Left ventricle myocardium superior (tissue), 1 donor: ENCODE results near the gene TPCN1. TPM values are rescaled to one million over a fixed set of nuclear protein-coding genes. Genes with fewer than 3 reads are reported as not detected.
A peak's percentile ranks its signal among the peaks of the same experiment; 100 is the strongest.

ENCODE experiments used
- ATAC-seq: fragments of 200-7000 bp; cut with Tn5 transposase; one replicate; pipeline ENCODE4 v1.9.1; 2020; ENCODE audit warnings: mild to moderate bottlenecking, moderate library complexity
- DNase-seq: peaks from one replicate; pipeline ENCODE4 v3.0.0-alpha.2; 2020
- intact Hi-C: fragments of 100-400 bp; cut with micrococcal nuclease; formaldehyde crosslinking; loops from one replicate; pipeline ENCODE4 v1.11.0; 2022
- long read RNA-seq: library from polyadenylated mRNA; unstranded; transcript quantifications from one replicate; pipeline ENCODE4 v2.0.0, GENCODE V29; 2021
- total RNA-seq: library from RNA; stranded (reverse); fragmentation: NEBNext Ultra II Directional; extraction: Animal tissue kit (Norgen Biotek cat#: 25700); gene quantifications from one replicate; pipeline ENCODE4 v1.2.1, GENCODE V29; 2021
- donor health status: DM: no; HTN: yes; CAD: no; lungs with severe emphysema.

The TPCN1 gene
- total RNA-seq: 145 TPM
- long read RNA-seq, full-length matches to known transcripts: 10 of 172 reads
- long read RNA-seq, partial matches to known transcripts: 146 of 172 reads
- long read RNA-seq, other reads (novel, unspliced or antisense): 16 of 172 reads

- intact Hi-C loops: no loop called here
- ATAC-seq: peak; percentile 94
Measured at GRCh38 chr12:113221181-113221996, at the start of gene TPCN1. Gene TPCN1, plus strand, starts transcription at chr12:113221464. Its CDS starts 5,389 bp downstream, at chr12:113226853.

GRCh38 chr12:113171543-113171942 lies 49.7 kb upstream of the TPCN1 start:
- DNase-seq: no peak
- intact Hi-C loops: no loop called here
- no peak for ATAC-seq

More at GRCh38 chr12:113221181-113221996, at the start of gene TPCN1:
- peak; percentile 99 for DNase-seq

DNA sequence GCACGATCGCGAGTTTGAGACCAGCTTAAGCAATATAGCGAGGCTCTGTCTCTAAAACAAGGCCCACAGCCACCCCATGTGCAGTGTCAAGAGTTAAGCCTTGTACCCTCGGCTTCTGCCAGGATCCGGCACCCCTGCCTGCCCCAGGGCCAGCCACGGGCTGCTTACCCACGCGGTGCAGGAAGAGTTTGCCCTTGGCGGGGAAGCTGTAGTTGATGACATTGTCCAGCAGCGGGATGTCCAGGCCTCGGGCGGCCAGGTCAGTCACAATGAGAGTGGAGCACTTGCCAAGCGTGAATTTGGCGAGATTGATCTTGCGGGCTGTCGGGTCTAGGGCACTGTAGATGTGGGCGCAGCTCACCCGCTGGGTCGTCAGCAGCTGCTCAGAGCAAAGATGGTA lies 49.1 kb upstream of the TPCN1 start:
- no peak for DNase-seq
- ATAC-seq: no peak
- intact Hi-C loops: no loop called here

- intact Hi-C loops: no loop called here
- DNase-seq (no peak), ATAC-seq (no peak)
Measured at GRCh38 chr12:113173081-113173698, 48.1 kb upstream of the TPCN1 start.

DNA sequence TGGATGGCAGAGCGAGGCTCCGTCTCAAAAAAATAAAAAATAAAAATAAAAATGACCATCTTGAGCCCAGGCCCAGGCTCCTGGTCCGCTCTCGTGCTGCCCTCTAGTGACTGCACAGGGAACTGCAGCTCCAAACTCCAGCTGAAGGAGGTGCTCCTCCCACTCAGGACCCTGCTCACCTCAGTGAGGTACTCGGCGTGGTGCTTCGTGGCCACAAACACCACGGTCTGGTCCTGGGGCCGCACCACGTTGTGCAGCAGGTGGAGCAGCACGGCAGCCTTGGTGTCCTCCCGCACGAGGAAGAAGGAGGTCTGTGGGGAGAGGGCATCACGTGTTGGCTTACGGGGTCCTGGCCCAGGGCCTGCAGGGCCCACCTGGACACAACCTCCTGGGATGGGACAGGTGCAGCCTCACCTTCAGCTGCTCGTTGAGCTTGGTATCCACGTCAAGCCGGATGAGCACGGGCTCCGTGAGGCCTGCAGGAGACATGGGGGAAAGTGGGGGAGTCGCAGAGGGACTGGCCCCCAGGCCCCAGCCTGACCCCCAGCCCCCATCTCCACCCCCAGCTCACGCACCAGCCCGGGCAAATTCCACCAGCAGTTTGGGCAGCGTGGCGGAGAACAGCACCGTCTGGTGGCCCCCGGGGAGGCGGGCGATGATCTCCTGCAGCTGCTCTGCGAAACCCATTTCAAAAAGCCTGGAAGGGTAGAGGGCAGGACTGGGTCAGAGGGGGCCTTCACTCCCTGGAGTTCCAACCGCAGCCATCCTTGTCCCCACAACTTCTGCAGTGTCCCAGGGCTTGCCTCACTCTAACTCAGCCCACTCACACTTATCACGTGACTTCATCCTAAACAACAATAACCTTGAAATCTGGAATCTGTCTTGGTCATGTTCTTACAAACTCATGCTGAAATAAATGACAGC lies 46.5 kb upstream of the TPCN1 start:
- peak; percentile 81 for ATAC-seq
- intact Hi-C loops: no loop called here

DNA sequence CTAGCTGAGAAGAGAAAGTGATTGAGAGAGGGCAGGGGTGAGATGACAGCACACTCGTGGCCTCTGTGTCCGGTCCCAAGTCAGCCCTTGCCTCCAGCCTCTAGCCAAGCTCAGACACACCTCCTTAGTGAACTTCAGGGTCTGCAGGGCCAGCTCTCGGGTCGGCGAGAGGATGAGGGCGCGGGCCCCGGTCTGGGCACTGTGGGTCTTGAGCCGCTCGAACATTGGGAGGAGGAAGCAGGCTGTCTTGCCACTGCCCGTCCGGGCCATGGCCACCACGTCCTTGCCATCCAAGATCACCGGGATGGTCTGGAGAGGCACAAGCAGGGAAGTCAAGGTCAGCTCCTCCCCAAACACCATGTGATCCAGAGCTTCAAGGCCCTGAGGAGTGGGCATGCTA lies 42.2 kb upstream of the TPCN1 start:
- ATAC-seq (no peak), DNase-seq (no peak)
- intact Hi-C loops: no loop called here

More for the DNA sequence above, 46.5 kb upstream of the TPCN1 start:
- peak; percentile 82 for DNase-seq

- intact Hi-C loops: no loop called here
- DNase-seq: no peak
- ATAC-seq: no peak
Measured at GRCh38 chr12:113180333-113180732, 40.9 kb upstream of the TPCN1 start.

GRCh38 chr12:113181975-113182374 lies 39.3 kb upstream of the TPCN1 start:
- no peak for ATAC-seq
- intact Hi-C loops: no loop called here
- no peak for DNase-seq

DNA sequence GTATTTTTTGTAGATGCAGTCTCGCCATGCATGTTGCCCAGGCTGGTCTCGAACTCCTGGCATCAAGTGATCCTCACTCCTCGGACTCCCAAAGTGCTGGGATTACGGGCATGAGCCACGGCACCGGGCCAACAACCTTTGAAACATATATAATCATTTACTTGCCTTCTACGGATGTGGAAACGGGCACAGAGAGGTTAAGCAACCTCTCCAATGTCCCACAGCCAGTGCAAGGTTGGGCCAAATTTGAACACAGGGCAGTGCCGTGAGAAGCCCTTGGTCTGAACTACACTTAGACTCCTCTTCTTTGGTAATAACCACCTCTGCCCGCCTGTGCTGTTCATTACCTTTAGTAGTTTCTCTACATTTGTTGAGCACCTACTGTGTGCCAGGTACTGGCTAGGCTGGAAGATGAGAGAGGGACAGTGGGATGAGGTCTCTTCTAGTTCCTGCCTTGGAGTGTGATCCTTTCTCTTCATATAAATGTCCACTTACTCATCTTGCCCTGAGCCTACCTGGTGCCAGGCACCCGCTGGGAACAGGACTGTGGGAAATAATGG lies 38.2 kb upstream of the TPCN1 start:
- DNase-seq: no peak
- intact Hi-C loops: no loop called here
- ATAC-seq: no peak

- intact Hi-C loops: no loop called here
- peak; percentile 81 for DNase-seq
- ATAC-seq: peak; percentile 54
Measured at GRCh38 chr12:113184098-113184899, 37.0 kb upstream of the TPCN1 start.

DNA sequence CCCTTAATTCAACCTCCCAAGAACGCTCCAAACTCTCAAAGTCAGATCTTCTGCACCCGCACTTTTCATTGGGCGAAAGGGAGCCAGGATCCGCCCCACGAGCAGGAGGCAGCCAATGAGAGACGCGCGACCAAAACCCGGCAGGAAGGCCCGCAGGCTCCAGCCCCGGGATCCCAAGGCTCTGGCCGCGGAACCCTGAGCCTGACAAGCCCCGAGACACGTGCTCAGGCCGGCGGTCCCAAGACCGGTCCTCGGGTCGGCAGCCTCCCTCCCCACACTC lies 36.4 kb upstream of the TPCN1 start:
- ATAC-seq (peak; percentile 93), DNase-seq (peak; percentile 91)
- intact Hi-C loops: no loop called here

- intact Hi-C loops: no loop called here
Measured at GRCh38 chr12:113185180-113186032, 35.9 kb upstream of the TPCN1 start, which contains the start of the genes DDX54 and RITA1. Gene DDX54, minus strand, starts transcription at chr12:113185478. Its CDS starts 27 bp downstream, at chr12:113185451. Gene RITA1, plus strand, starts transcription at chr12:113185721. Its CDS starts 1,026 bp downstream, at chr12:113186747.

GRCh38 chr12:113186033-113186365 lies 35.3 kb upstream of the TPCN1 start:
- intact Hi-C loops: no loop called here

More at GRCh38 chr12:113185180-113186032, 35.9 kb upstream of the TPCN1 start, which contains the start of the genes DDX54 and RITA1:
- DNase-seq (peak; percentile 88), ATAC-seq (peak; percentile 88)

GRCh38 chr12:113186666-113187325 lies 34.5 kb upstream of the TPCN1 start:
- intact Hi-C loops: no loop called here
- DNase-seq (no peak), ATAC-seq (no peak)

More at GRCh38 chr12:113186033-113186365, 35.3 kb upstream of the TPCN1 start:
- DNase-seq (no peak), ATAC-seq (no peak)

DNA sequence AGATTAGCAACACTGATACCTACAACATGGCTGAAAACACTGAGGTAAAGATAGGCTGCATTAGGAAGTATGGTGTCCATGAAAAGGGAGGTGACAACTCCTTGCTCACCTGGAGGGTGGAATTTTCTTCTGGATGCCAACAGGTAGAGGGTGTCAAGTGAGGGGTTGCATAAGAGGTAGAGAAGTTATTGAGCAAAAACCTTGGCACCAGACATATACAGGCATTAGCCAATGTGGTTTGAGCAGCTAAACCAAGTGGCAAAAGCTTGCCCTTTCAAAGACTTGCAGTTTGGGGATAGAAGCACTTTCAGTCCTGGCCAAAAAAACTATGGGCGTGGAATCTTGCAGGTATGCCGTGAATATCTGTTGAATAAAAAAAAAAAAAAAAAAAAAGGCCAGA lies 31.9 kb upstream of the TPCN1 start:
- DNase-seq (no peak), ATAC-seq (no peak)
- intact Hi-C loops: no loop called here

- intact Hi-C loops: loop anchor here (10.0 kb wide), 1 partner anchor 74 kb away; no protein-coding TSS in a partner anchor
- no peak for DNase-seq
- ATAC-seq: no peak
Measured at GRCh38 chr12:113190761-113191160, 30.5 kb upstream of the TPCN1 start.

GRCh38 chr12:113191227-113191626 lies 30.0 kb upstream of the TPCN1 start:
- intact Hi-C loops: loop anchor here (10.0 kb wide), 1 partner anchor 74 kb away; no protein-coding TSS in a partner anchor
- ATAC-seq (no peak), DNase-seq (no peak)
